ENCODE data around the gene DENND5A.

DNA sequence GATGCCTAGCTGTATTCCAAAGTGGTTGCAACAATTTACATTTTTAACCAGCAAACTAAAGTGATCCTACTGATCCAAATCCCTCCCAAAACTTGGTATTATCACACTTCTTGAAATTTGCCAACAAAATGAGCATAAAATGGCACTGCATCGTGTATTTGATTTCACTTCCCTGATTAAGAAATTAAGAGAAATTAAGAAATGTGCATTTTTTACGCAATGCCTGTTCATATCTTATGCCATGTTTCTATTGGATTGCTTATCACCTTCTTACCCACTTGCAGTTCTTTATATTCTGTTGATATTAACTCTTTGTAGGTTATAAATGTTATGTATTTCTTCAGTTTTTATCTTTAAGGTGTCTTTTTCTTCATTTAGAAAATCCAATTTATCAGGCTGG is 80.6 kb downstream of the DENND5A start:
- TF ChIP-seq, protein P1, sequence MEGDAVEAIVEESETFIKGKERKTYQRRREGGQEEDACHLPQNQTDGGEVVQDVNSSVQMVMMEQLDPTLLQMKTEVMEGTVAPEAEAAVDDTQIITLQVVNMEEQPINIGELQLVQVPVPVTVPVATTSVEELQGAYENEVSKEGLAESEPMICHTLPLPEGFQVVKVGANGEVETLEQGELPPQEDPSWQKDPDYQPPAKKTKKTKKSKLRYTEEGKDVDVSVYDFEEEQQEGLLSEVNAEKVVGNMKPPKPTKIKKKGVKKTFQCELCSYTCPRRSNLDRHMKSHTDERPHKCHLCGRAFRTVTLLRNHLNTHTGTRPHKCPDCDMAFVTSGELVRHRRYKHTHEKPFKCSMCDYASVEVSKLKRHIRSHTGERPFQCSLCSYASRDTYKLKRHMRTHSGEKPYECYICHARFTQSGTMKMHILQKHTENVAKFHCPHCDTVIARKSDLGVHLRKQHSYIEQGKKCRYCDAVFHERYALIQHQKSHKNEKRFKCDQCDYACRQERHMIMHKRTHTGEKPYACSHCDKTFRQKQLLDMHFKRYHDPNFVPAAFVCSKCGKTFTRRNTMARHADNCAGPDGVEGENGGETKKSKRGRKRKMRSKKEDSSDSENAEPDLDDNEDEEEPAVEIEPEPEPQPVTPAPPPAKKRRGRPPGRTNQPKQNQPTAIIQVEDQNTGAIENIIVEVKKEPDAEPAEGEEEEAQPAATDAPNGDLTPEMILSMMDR (IDR thresholded peaks at IDR 0.05), result no peak
- no peak for TF ChIP-seq POLR2AphosphoS5 (IDR thresholded peaks at IDR 0.05; ENCODE audit: low read depth, low read length)
- TF ChIP-seq TCF7L2 (IDR thresholded peaks at IDR 0.05; ENCODE audit: low read depth, low read length), result no peak
- TF ChIP-seq, protein P2, sequence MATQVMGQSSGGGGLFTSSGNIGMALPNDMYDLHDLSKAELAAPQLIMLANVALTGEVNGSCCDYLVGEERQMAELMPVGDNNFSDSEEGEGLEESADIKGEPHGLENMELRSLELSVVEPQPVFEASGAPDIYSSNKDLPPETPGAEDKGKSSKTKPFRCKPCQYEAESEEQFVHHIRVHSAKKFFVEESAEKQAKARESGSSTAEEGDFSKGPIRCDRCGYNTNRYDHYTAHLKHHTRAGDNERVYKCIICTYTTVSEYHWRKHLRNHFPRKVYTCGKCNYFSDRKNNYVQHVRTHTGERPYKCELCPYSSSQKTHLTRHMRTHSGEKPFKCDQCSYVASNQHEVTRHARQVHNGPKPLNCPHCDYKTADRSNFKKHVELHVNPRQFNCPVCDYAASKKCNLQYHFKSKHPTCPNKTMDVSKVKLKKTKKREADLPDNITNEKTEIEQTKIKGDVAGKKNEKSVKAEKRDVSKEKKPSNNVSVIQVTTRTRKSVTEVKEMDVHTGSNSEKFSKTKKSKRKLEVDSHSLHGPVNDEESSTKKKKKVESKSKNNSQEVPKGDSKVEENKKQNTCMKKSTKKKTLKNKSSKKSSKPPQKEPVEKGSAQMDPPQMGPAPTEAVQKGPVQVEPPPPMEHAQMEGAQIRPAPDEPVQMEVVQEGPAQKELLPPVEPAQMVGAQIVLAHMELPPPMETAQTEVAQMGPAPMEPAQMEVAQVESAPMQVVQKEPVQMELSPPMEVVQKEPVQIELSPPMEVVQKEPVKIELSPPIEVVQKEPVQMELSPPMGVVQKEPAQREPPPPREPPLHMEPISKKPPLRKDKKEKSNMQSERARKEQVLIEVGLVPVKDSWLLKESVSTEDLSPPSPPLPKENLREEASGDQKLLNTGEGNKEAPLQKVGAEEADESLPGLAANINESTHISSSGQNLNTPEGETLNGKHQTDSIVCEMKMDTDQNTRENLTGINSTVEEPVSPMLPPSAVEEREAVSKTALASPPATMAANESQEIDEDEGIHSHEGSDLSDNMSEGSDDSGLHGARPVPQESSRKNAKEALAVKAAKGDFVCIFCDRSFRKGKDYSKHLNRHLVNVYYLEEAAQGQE (IDR thresholded peaks at IDR 0.05; ENCODE audit: insufficient read depth in 1 of 2, low read depth in 2 of 2, low read length in 1 of 2), result no peak

Data from Panc1 (cell line).